Measurements from ENCODE around the gene DIRAS1.
A peak's percentile ranks its signal among the peaks of the same experiment; 100 is the strongest.
"Not testable (repeated sequence)": the region's sequence is repeated elsewhere in the genome, so short reads cannot be mapped to it uniquely, and the experiment has no call there.

The DIRAS1 gene

DNA sequence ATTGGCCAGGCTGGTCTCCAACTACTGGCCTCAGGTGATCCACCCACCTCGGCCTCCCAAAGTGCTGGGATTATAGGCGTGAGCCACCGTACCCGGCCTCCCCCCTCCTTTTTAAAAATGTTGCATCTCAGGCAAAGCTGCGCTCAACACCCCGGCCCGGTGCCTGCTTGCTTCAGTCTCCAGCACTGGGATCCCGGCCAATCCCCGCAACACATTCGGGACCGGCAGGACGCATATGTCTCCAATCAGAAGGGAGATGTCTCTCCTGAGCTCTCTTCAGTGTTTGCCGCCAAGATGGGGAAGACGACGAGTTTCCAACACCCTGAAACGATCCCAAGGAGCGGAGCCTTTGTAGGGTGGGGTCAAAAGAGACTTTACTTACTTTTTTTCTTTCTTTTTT, 34.8 kb downstream of the DIRAS1 start:
- FAIRE-seq (no peak), DNase-seq (ENCODE audit: extremely low spot score, insufficient read length, low read depth) (no peak)

DNA sequence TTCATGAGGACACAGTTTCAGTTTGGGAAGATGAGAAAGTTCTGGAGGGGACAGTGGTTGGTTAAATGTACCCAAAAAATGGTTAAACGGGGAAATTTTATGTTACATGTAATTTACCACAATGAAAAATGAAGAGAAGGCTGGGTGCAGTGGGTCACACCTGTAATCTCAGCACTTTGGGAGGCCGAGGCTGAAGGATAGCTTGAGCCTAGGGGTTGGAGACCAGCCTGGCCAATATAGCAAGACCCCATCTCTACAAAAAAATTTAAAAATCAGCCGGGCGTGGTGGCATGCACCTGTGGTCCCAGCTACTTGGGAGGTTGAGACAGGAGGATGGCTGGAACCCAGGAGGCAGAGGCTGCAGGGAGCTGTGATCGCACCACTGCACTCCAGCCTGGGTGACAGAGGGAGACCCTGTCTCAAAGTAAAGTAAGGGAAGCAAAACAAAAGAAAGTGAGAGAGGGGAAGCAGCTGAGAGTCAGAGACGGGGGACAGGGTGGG, 35.9 kb downstream of the DIRAS1 start:
- DNase-seq (ENCODE audit: extremely low spot score, insufficient read length, low read depth) (no peak), FAIRE-seq (no peak)

DNA sequence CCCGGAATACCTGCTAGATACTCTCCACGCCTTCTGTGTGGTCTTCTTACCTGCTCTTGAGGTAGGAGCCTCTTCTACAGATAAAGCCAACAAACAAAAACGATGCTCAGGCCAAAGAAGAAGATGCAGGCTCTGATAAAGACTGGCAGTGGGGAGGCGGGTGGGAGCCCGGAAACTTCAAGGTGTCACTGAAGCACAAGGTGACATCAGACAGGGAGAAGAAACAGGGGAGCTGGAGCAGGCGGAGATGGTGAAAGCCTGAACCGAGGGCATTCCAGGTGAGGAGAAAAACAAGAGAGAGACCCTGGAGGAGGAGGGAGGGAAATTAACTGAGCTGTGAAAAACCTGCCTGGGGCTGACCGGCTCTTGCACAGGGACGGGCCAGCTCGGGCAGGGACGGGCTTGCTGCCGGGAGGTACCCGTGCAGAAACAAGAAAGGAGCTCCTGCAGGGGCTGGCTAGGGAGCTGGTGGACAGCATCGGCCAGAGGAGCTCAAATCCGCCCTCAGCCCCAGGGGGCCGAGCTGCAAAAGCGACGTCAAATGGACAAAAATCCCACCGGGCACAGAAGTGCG, 37.7 kb downstream of the DIRAS1 start:
- no peak for FAIRE-seq
- DNase-seq (ENCODE audit: extremely low spot score, insufficient read length, low read depth) = no peak

DNA sequence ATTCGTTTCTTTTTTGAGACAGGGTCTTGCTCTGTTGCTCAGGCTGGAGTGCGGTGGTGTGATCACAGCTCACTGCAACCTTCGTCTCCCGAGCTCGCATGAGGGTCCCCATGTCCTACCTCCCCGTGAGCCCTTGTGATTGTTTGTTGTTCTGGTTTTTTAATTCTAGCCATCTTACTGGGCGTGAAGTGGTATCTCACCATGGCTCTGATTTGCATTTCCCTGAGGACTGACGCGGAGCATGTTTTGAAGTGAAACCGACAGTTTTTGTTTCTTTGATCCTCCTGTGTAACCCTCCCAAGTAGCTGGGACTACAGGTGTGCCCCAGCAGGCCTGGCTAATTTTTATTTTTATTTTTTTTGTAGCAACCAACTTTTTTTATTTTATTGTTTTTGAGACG, 40.4 kb downstream of the DIRAS1 start:
- peak; percentile 90 for FAIRE-seq

DNA sequence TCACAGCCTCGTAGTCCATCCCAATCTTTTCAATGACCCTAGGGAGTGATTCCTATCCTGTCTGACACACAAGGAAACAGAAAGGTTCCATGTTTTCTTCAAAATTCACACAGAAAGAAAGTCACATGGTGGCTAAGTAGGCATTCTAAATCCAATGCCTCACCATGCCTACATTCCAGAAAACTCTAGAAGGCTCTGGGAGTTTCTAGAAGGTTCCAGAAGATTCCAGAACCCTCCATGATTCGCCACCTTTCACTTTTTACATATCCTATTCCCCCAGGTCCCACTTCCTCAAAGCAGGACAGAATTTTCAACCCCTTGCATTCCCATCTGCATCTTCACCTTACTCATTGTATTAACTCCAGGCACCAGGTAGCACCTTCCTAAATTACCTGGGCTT, 41.7 kb downstream of the DIRAS1 start:
- FAIRE-seq (no peak), DNase-seq (ENCODE audit: extremely low spot score, insufficient read length, low read depth) (no peak)

More for the DNA sequence above, 40.4 kb downstream of the DIRAS1 start:
- no peak for DNase-seq (ENCODE audit: extremely low spot score, insufficient read length, low read depth)

DNA sequence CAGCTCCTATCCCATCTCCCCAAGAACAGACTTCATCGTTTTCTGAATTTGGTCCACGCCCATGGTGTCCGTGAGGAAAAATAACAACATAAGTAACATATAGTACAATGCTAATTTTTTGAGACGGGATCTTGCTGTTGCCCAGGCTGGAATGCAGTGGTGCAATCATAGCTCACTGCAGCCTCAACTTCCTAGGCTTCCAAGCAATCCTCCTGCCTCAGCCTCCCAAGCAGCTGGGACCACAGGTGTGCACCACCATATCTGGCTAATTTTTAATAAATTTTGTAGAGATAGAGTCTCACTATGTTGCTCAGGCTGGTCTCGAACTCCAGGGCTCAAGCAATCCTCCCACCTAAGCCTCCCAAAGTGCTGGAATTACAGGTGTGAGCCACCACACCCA, 42.2 kb downstream of the DIRAS1 start:
- DNase-seq (ENCODE audit: extremely low spot score, insufficient read length, low read depth); FAIRE-seq: not testable (repeated sequence)

DNA sequence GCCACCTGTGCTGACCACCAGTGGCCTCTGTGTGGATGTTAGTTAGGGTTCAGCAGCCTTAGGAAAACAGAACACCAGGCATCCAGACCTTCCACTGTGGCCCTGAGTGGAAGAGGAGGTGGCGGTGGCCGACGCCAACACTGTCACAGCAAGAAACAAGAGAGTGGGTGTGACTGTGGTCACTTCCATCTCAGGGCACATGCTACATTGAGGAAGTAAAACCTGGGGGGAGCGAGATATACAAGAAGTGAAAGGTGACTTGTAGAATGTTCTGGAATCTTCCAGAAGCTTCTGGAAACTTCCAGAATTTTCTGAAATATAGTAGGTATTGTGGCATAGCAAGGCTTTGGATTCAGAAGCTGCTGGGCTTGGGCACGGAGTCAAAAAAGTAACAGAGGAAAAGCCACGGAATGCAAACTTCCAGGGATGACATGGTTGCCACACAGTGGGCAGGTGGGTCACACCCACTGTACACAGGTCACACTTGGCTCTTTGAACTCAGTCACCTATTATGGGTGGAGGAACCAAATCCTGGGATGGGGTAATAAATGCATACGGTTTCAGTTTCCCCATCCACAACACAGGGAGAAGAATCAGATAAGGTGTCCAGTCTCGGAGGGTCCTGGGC, 43.0 kb downstream of the DIRAS1 start:
- peak; percentile 73 for FAIRE-seq
- DNase-seq (ENCODE audit: extremely low spot score, insufficient read length, low read depth) = peak; percentile 46

DNA sequence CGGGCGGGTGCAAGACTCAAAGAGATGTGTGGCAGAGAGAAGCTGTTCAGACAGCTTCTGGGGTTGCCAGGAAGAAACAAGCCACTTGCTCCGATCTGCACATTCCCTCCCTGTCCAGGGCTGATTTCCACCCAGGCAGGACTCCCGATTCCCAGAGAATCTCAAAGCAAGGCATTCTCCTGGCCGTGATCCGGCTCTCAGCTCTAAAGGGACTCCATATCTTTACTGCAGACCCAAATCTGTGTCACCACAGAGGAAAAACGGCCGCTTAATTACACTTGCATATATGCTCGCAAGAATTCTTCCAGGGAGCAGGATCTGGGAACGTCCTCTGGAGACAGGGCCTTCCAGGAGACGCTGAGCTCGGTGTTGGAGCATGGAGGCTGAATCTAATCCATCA, 44.3 kb downstream of the DIRAS1 start:
- FAIRE-seq (no peak), DNase-seq (ENCODE audit: extremely low spot score, insufficient read length, low read depth) (no peak)

DNA sequence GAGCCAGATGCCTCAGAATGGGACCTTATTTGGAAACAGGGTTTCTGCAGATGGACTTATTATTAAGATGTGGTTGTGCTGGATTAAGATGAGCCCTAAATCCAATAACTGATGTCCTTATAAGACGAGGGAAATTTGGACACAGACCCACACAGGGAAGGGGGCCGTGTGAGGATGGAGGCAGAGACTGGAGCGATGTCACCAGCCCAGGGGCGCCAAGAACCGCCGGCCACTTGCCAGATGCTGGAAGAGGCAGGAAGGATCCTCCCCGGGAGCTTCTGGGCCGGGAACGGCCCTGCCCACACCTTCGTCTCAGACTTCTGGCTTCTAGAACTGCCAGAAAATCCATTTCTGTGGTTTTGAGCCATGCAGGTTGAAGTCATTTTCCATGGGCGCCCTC, 45.3 kb downstream of the DIRAS1 start:
- FAIRE-seq = no peak
- no peak for DNase-seq (ENCODE audit: extremely low spot score, insufficient read length, low read depth)

DNA sequence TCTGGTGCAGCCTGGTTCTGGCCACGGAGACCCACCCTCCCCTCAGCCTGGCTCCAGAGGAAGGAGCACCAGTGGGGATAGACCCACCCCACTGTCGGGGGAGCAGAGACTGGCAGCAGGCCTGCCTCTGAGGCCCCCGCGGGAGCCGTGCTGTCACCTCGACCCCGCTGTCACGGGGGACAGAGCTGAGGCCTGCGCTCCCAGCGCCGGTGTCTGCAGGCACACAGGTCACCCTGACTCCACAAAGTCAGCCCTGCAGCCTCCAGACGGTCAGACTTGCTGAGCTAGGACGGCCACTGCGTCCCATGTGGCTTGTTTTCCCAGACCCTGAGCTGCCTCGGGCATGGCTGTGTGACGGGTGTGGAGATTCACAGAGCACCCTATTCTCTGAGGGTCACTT, 51.0 kb downstream of the DIRAS1 start:
- no peak for FAIRE-seq
- DNase-seq (ENCODE audit: extremely low spot score, insufficient read length, low read depth) = no peak

DNA sequence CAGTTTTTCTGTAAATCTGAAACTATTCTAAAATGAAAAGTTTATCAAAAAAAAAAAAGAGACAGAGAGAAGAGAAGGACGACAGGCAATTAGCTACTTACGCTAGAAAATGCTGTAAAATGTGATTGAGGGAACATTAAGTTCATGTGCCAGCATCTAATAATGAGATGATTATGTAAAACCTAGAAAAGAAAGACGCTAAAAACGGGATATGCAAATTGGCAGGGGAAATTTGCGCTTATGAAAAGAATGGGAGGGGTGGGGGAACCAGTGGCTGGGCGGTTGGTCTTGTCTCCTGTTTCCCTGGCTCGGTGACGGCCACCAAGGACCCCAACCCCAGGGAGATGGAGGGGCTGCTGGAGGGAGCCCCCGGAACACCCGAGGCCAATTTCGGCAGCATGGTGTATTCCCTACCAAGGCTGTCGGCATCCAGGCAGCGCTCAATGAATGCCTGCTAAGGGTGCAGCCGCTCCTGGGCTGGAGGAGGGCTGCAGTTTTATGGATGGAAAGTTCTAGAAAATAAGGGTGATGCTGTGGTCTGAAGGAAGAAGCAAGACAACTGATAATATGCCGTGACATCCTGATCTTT, 52.9 kb downstream of the DIRAS1 start:
- FAIRE-seq = peak; percentile 76
- no peak for DNase-seq (ENCODE audit: extremely low spot score, insufficient read length, low read depth)

DNA sequence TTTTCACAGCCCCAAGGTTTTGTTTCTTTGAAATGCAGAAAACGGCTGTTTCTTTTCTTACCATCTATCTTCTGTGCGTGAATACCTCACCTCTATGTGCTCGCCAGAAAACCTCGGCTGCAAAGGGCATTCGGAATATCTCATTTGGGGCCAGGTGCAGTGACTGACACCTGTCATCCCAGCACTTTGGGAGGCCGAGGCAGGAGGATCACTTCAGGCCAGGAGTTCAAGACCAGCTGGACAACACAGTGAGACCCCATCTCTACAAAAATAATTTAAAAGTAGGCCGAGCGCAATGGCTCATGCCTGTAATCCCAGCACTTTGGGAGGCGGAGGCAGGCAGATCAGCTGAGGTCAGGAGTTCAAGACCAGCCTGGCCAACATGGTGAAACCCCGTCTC, 53.8 kb downstream of the DIRAS1 start:
- DNase-seq (ENCODE audit: extremely low spot score, insufficient read length, low read depth); FAIRE-seq: not testable (repeated sequence)

DNA sequence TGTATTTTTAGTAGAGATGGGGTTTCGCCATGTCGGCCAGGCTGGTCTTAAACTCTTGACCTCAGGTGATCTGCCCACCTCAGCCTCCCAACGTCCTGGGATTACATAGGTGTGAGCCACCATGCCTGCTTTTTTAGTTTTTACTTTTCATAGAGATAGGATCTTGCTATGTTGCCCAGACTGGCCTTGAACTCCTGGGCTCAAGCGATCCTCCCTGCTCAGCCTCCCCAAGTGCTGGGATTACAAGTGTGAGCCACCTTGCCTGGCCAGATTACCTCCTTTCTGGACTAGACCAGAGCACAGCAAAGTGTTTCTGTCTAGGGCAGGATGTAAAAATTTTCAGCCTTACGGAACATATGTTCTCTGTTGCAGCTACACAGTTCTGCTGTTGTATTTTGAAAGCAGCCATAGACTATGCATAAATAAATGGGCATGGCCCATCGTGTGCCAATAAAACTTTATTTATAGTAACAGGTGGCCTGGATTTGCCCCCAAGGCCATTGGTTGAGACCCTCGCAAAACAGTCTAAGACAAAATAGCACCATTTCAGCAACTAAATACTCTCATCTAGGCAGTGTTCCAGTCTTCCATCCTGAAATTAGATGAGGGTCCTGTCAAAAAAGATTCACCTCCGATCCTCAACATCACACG, 54.7 kb downstream of the DIRAS1 start:
- DNase-seq (ENCODE audit: extremely low spot score, insufficient read length, low read depth) (no peak), FAIRE-seq (no peak)

DNA sequence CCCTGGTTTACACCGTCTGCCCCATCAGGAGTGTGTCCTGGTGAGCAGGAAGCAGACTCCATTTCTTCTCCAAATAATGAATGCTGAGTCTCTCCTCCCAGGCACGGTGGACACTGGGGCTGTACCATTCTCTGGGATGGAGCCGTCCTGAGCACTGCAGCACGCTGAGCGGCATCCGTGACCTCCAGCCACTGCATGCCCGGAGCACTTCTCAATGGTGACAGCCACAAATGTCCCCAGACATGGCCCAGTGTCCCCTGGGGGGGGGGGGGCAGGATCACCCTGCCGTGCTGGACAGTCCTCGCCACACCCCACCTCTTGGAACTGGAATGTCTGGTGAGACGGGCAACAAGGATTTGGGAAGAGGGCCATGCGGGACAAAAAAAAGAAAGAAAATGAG, 56.1 kb downstream of the DIRAS1 start:
- no peak for FAIRE-seq

More for the DNA sequence above, 56.1 kb downstream of the DIRAS1 start:
- DNase-seq (ENCODE audit: extremely low spot score, insufficient read length, low read depth) = no peak
